NCI-H2171 treated with DMSO at 0.1 percent for 48 hours (cell line): ENCODE data around the gene WDHD1.
A peak's percentile ranks its signal among the peaks of the same experiment; 100 is the strongest.
"Not testable (repeated sequence)": the region's sequence is repeated elsewhere in the genome, so short reads cannot be mapped to it uniquely, and the experiment has no call there.

Experiments
- DNase-seq: peaks from one replicate; lab custom pipeline; 2025; lab: John Stamatoyannopoulos, UW

WDHD1 gene

GRCh38 chr14:55026793-55027561 is at the start of gene WDHD1, which contains the start of gene SOCS4:
Gene WDHD1 (minus strand): TSS chr14:55027099. CDS start chr14:55026787, 312 bp downstream.
Gene SOCS4 (plus strand): TSS chr14:55027236. CDS start chr14:55043042, 15,806 bp downstream.
- peak; percentile 95 for DNase-seq

GRCh38 chr14:55075628-55076175 is 48.8 kb upstream of the WDHD1 start:
- DNase-seq, result no peak

GRCh38 chr14:55074662-55075061 is 47.8 kb upstream of the WDHD1 start:
- DNase-seq, result peak; percentile 80

- DNase-seq, result no peak
These were observed 47.0 kb upstream of the WDHD1 start for GRCh38 chr14:55073856-55074255.

GRCh38 chr14:55071870-55072640 is 45.2 kb upstream of the WDHD1 start:
- no peak for DNase-seq

- DNase-seq, result no peak
These were observed 44.1 kb upstream of the WDHD1 start for GRCh38 chr14:55070981-55071411.

- no peak for DNase-seq
These were observed 39.3 kb upstream of the WDHD1 start for GRCh38 chr14:55066223-55066622.

- DNase-seq, result no peak
These were observed 38.5 kb upstream of the WDHD1 start for GRCh38 chr14:55065411-55065810.

GRCh38 chr14:55064896-55065295 is 38.0 kb upstream of the WDHD1 start:
- not testable (repeated sequence) for DNase-seq

GRCh38 chr14:55062517-55063351 is 35.8 kb upstream of the WDHD1 start:
- DNase-seq, result peak; percentile 91

GRCh38 chr14:55059333-55059732 is 32.4 kb upstream of the WDHD1 start:
- no peak for DNase-seq

GRCh38 chr14:55057919-55058318 is 31.0 kb upstream of the WDHD1 start:
- DNase-seq, result no peak

- DNase-seq, result no peak
These were observed 27.2 kb upstream of the WDHD1 start for GRCh38 chr14:55054098-55054497.

- DNase-seq, result no peak
These were observed 26.6 kb upstream of the WDHD1 start for GRCh38 chr14:55053500-55053899.

- DNase-seq, result no peak
These were observed 26.1 kb upstream of the WDHD1 start for GRCh38 chr14:55053018-55053417.

GRCh38 chr14:55052269-55052930 is 25.5 kb upstream of the WDHD1 start:
- no peak for DNase-seq

GRCh38 chr14:55051423-55052268 is 24.7 kb upstream of the WDHD1 start, which contains the start of gene MAPK1IP1L:
Gene MAPK1IP1L (plus strand): TSS chr14:55051647. CDS start chr14:55061684, 10,037 bp downstream.
- DNase-seq, result peak; percentile 92

- no peak for DNase-seq
These were observed 24.2 kb upstream of the WDHD1 start for GRCh38 chr14:55051165-55051422.

GRCh38 chr14:55048900-55049436 is 22.1 kb upstream of the WDHD1 start:
- no peak for DNase-seq
